Middle frontal gyrus (tissue), 1 donor: ENCODE measurements around the gene TIMM29.

ENCODE experiments used
- DNase-seq: peaks from one replicate; pipeline ENCODE4 v3.0.0-alpha.2; 2015; ENCODE audit warnings: low spot score; ENCODE audit errors: extremely low spot score

The TIMM29 gene

DNA sequence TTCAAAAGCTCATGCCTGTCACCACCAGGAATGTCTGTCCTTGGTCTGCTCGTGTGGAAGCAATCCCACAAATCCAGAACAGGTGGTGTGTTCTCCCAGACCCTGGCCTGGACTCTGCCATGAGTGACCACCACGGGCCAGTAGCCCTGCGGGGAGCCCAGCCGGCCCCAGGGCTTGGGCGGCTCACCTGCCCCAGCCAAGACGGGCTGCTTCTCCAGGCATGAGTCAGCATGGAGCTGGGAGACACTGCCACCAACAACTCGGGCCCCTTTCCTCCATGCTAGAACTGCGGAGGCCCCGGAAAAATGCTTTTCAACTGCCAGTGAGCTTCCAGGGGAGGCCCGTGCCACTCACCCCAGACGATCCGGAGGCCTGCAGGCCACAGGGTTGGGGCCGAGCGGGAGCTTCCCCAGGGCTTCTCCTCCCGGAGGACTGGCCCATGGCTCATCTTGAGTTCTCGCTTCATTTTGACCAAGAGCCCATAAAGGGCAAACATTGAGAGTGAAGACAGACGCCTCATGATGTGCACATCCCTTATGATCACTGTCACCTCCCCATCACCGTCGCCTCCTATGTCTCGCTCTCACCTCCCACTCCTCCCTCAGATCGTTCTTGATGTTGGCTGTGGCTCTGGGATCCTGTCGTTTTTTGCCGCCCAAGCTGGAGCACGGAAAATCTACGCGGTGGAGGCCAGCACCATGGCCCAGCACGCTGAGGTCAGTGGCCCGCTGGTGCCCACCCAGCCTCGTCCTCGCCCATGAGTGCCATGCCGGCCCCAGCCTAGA is 16.8 kb upstream of the TIMM29 start:
- no peak for DNase-seq

DNA sequence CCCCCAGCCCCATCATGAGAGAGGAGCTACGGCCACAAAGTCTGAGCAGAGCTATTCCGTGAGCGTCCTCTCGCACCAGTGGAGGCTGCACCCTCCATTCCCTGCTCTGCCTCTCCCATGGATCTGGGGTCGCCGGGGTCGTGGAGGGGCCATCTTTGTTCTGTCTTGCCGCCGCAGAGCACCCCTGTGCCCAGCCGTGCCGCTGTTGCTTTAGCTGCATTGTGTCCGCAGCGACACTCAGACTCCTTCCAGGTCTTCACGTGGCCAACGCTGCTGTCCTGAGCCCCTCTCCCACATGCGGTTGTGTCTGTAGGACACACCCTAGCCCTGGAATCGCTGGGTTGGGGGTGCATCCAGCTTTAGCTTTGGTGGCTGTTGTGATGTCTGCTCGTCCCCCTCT is 16.0 kb upstream of the TIMM29 start:
- DNase-seq, result no peak

DNA sequence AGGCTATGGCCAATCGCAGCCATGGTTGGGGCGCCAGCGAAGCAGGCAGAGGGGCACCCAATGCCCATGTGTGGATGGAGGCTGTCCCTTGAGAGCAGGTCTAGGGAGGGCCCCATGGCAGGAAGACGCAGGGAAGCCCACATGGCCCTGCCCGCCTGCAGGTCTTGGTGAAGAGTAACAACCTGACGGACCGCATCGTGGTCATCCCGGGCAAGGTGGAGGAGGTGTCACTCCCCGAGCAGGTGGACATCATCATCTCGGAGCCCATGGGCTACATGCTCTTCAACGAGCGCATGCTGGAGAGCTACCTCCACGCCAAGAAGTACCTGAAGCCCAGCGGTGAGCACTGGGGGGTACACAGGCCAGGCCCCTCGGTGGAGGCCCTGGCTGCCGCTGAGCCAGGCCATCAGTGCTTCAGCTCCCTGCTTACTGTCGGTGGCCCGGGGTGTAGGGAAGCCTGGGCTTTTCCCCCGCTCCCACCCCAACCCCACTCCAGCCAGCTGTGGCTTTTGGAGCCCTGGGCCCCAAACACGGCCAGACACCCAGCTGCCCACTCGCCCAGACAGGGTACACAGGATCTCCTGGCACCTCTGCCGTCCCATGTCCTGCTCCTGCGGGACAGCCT is 14.8 kb upstream of the TIMM29 start:
- no peak for DNase-seq

DNA sequence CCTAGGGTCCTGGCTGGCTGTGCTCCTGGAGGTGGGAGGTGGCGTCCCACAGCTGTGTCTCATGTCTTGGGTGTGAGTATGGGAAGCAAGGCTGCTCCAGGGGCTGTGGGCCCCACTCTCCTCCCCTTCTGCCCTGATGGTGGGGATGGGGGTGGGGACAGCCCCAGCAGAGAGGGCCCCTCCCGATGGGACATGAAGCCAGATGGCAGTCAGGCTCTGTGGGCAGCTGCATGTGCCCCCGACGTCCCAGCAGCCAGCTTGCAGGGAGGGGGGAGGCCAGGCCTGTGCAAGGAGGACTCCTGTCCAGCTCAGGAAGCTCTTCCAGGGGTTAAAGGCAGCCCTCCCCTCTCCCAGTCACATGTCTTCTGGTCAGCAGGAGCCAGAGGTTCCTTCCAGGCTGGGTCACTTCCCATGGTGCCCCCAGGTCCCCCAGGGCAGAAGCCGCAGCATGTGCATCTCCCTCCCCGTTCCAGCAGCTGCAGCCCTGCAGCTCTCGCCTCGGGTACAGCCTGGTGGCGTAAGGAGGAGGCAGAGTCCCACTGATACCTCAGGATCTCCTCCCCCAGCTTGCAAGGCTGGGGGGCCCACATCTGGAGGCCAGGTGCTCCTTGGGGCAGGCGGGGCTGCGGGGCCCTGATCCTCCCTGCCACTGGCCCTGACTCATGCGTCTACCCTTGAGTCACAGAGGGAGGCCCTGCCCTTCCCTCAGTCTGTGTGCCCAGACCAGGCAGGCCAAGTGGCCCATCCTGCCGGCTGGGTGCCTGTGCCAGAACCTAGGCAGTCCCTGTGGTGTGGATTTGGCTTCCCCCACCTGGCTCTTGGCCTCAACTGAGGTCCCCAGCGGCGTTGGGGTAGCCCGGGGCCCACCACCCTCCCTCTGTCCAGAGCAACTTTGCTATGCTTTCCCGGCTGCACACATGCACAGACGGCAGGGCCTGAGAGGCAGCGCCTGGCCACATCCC is 13.2 kb upstream of the TIMM29 start:
- DNase-seq, result no peak

DNA sequence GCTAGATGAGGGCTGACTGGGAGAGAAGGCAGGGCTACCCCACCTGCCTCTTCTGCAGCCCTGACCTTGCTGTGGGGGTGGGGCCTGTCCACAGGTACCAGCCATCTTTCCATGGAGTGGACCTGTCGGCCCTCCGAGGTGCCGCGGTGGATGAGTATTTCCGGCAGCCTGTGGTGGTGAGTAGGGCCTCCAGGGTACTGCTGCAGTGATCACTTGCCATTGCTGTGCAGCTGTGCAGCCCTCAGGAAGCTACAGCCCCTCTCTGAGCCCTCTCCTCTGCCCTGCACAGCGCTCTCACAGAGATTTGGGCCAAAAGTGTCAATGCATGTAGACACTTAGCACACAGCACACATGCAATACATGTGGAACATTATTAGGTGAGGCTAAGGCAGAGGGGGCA is 12.0 kb upstream of the TIMM29 start:
- no peak for DNase-seq

DNA sequence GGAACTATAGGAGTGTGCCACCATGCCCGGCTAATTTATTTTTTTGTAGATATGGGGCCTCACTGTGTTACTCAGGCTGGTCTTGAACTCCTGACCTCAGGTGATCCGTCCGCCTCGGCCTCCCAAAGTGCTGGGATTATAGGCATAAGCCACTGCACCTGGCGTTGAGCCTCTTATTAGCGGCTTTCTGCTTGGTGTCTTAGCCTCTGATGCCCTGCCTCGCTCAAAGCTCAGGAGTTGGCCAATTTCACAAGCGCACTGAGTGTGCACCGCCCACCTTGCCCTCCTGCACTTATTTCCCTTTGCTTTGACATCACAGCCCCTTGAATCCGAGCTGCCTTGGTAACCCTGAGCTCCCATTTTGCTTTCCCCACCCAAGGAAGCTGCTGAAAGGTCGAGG is 10.3 kb upstream of the TIMM29 start:
- no peak for DNase-seq

DNA sequence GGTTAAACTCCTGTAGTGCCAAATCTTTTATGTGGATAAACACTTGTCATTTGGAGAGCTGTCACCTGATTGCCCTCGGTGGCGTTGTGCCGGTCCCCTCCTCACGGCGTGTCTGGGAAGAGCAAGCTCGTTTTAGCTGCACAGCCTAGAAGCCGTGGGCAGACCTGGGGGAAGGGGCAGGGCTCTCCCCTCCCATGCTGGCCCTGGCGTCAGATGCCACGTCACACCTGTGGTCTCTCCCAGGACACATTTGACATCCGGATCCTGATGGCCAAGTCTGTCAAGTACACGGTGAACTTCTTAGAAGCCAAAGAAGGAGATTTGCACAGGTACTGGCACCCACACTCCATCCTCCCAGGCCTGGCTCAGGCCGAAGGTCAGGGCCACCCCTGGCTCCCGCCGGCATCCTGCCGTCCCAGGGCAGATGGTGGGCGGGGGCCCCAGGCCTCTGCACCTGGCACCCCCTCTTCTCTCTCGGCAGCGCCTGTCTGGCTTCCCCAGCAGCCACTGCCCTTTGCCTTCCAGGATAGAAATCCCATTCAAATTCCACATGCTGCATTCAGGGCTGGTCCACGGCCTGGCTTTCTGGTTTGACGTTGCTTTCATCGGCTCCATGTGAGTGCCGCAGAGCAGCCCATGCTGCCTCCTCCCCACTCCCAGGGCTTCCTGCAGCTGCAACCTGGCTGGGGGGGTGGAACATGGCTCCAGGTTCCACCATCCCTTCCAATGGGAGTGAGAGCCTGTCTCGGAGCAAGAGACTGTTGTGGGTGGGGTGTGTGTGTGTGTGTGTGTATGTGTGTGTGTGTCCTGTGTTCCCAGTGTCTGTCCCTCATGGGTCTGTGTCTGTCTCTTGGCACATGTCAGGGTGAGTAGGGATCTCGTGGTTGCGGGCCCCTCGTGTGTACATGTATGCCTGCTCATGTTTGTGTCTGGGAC is 9.0 kb upstream of the TIMM29 start:
- DNase-seq, result no peak

DNA sequence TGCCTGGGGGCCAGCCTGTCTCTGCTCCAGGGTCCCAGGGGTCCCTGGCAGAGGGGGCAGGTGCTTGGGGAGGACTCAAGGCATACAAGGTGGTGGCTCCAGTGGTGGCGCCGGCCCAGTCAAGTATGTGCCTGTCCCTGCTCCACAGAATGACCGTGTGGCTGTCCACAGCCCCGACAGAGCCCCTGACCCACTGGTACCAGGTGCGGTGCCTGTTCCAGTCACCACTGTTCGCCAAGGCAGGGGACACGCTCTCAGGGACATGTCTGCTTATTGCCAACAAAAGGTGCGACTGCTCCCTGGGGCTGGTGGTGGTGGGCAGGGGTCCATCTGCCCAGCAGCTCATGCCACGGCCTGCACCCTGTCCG is 8.3 kb upstream of the TIMM29 start:
- DNase-seq, result no peak

DNA sequence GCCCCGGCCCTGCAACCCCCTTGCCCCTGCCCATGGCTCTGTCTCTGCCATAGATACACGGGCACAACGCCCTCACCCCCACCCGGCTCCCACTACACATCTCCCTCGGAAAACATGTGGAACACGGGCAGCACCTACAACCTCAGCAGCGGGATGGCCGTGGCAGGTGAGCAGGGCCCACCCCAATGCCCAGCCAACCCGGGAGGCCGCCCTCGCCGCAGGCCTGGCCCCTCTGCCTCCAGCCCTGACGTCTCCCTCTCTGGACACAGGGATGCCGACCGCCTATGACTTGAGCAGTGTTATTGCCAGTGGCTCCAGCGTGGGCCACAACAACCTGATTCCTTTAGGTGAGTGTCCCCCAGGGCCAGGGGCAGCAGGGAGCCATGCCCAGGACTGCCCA is 7.8 kb upstream of the TIMM29 start:
- DNase-seq, result no peak

DNA sequence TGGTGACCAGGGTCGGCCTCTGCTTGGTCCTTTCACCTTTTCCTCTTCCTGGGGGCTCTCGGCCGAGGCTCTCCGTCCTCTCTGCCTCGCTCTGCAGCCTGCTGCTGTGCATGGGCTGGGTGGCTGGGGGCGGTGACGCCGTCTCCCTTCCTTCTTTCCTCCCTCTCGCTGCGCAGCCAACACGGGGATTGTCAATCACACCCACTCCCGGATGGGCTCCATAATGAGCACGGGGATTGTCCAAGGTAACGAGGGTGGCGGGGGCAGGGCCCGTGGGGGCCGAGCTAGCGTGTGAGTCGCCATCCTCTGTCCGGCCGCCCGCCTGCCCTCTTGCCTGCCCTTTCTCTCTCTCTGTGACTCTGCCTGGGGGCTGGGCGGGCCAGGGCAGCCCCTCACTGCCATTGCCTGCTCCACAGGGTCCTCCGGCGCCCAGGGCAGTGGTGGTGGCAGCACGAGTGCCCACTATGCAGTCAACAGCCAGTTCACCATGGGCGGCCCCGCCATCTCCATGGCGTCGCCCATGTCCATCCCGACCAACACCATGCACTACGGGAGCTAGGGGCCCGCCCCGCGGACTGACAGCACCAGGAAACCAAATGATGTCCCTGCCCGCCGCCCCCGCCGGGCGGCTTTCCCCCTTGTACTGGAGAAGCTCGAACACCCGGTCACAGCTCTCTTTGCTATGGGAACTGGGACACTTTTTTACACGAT is 7.3 kb upstream of the TIMM29 start:
- DNase-seq, result no peak

DNA sequence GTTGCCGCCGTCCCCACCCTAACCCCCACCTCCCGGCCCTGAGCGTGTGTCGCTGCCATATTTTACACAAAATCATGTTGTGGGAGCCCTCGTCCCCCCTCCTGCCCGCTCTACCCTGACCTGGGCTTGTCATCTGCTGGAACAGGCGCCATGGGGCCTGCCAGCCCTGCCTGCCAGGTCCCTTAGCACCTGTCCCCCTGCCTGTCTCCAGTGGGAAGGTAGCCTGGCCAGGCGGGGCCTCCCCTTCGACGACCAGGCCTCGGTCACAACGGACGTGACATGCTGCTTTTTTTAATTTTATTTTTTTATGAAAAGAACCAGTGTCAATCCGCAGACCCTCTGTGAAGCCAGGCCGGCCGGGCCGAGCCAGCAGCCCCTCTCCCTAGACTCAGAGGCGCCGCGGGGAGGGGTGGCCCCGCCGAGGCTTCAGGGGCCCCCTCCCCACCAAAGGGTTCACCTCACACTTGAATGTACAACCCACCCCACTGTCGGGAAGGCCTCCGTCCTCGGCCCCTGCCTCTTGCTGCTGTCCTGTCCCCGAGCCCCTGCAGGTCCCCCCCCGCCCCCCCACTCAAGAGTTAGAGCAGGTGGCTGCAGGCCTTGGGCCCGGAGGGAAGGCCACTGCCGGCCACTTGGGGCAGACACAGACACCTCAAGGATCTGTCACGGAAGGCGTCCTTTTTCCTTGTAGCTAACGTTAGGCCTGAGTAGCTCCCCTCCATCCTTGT is 6.5 kb upstream of the TIMM29 start:
- no peak for DNase-seq

DNA sequence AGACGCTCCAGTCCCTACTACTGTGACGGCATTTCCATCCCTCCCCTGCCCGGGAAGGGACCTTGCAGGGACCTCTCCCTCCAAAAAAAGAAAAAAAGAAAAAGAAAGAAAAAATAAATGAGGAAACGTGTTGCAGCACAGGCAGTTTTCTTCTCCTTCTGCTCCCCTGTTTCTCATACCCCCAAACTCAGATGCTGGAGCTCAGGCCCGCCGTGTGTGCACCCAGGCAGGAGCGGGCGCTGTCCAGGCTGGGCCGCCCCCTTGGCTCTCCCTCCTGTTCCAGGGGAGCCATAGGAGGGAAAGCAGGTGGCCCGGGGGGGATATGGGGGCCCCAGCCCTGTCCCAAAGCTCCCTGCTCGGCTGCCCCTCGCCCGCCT is 6.0 kb upstream of the TIMM29 start:
- no peak for DNase-seq

DNA sequence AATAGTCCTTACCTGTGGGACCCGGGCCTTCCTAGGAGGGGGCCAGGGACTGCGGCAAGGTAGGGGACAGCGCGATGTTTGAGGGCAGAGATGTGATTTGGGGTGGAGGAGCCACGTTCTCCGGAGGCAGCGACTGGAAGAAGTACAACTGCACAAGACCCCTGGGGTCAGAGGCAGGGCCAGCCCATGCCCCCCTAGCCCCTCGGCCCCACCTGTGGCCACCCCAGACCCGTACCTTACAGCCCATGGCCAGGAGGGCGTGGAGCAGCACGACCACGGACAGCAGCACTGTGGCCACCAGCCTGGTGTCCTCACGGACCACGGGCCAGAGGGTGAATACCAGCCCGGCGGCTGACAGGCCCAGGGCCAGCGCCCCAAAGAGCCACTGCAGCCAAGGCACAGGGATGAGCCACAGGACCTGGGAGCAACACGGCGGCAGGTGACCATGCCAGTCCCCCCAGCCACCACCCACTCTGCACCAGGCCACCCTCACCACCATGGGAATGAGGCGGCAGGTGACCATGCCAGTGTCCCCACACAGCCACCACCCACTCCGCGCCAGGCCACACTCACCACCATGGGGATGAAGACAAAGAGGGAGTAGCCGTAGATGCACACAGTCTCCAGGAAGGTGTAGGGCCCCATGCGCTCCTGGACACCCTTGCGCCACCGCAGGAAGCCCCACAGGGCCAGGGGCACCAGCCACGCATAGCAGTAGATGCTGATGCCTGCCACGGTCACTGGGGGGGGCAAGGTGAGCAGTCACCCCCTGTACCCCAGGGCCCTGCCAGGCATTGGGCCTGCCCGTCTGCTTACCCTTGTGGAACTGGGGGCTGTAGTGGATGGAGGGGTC is 5.1 kb upstream of the TIMM29 start:
- DNase-seq, result no peak

DNA sequence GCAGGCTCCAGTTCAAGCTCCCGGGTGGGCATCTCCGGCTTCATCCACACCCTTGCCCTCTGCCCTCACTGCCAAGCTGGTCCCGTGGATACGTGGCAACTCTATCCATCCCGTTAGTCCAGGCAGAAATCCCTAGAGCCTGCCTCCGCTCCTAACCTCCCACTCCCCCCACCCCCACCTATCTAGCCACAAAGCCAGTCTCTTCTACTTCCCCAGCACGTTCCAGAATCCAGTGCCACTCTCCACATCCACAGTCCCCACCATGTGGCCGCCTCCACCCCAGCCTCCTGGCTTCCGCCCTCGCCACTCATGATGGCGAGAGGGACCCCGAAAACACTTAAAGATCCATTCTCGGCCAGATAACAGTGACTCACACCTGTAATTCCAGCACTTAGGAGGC is 4.0 kb upstream of the TIMM29 start:
- no peak for DNase-seq

DNA sequence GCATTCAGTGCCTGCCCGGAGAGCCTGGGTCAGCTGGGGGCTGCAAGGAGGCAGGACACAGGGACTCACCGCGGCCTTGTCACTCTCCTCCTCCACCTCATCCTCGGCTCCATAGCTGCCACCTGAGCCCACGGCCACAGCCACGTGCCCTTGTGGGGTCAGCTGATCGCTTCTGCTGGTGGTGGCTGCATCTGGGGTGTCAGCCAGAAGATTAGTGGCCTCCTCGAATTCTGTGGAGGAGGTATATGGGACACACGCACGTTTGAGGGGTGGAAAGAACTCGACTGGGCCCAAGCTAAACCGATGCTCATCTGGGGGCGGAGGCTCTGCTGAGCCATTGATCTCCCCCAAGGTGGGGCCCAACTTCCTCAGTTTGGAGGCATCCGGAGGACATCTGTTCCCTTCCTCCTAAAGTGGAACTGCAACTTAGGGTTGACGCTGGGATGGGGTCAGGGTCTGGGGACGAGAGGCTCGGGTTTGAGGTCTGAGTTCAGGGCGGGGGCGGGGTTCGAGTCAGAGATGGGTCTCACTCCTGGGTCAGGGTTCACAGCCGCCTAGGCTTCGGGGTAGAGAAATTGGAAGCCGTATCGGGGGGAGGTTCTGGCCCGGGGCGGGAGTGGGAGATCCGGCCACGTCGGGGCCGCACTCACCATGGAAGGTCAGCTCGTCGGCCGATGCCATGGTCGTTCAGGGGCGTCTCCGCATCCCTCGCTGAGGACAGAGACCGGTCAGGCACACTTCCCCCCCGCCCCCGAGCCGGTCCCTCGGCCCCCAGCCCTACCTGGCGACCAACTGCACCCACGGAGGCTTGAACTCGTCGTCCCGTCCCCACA is 665 bp upstream of the TIMM29 start:
- DNase-seq, result no peak

DNA sequence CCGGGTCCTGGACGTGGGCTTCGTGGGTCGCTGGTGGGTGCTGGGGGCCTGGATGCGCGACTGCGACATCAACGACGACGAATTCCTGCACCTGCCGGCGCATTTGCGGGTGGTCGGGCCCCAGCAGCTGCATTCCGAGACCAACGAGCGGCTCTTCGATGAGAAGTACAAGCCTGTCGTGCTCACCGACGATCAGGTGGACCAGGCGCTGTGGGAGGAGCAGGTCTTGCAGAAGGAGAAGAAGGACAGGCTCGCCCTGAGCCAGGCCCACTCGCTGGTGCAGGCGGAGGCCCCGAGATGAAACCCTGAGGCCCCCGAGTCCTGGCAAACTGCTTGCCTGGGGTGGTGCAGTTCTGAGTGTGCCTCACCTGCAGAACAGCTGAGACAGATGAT is 787 bp downstream of the TIMM29 start:
- no peak for DNase-seq

DNA sequence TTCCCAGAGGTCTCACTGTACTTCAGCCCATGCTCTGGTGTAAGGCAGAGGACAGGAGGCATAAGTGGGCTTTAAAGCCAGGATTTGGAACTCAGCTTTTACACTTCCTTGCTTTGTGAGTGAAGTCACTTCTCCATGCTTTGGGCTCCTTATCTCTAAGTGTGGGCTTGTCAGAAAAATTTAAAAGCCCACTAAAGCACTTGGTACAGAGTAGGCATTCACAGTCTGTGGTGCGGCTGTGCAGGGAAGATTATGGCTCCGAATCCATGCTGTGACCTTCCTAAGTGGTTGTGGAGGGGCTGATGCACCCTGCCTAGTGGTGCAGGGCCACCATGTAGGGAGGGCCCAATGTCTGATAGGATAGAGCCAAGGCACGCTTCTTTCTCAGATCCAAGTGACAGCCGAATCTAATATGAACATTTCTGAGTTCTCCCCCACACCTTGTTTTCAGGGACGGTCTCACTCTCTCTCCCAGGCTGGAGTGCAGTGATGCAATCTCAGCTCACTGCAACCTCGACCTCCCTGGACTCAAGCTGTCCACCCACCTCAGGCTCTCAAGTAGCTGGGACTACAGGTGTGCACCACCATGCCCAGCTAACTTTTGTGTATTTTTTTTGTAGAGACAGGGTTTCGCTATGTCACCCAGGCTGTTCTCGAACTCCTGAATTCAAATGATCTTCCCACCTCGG is 6.9 kb downstream of the TIMM29 start:
- DNase-seq, result no peak
